Measurements from ENCODE around the gene NETO2.

Gene NETO2

GRCh38 chr16:47045023-47045422, 98.7 kb downstream of the NETO2 start:
- peak; percentile 35 for DNase-seq (ENCODE audit: low read depth)

- no peak for DNase-seq (ENCODE audit: low read depth)
Observed at GRCh38 chr16:47043970-47044684, 99.6 kb downstream of the NETO2 start.

GRCh38 chr16:47043200-47043599, 100.5 kb downstream of the NETO2 start:
- no peak for DNase-seq (ENCODE audit: low read depth)

GRCh38 chr16:47037746-47038458, 105.8 kb downstream of the NETO2 start:
- DNase-seq (ENCODE audit: low read depth), result peak; percentile 68

- no peak for DNase-seq (ENCODE audit: low read depth)
Observed at GRCh38 chr16:47037396-47037745, 106.4 kb downstream of the NETO2 start.

- no peak for DNase-seq (ENCODE audit: low read depth)
Observed at GRCh38 chr16:47036201-47036600, 107.5 kb downstream of the NETO2 start.

- DNase-seq (ENCODE audit: low read depth), result no peak
Observed at GRCh38 chr16:47035436-47035835, 108.3 kb downstream of the NETO2 start.

- no peak for DNase-seq (ENCODE audit: low read depth)
Observed at GRCh38 chr16:47034455-47034854, 109.3 kb downstream of the NETO2 start.

GRCh38 chr16:47033176-47033575, 110.6 kb downstream of the NETO2 start:
- no peak for DNase-seq (ENCODE audit: low read depth)

- DNase-seq (ENCODE audit: low read depth), result no peak
Observed at GRCh38 chr16:47029724-47030123, 114.0 kb downstream of the NETO2 start.

- DNase-seq (ENCODE audit: low read depth), result no peak
Observed at GRCh38 chr16:47028767-47029377, 114.9 kb downstream of the NETO2 start.
